DMS 273 (cell line): Measurements from ENCODE around the gene CT83.

Experiments
- DNase-seq: peaks from one replicate; lab custom pipeline; 2025; ENCODE audit not compliant: unreplicated experiment; lab: John Stamatoyannopoulos, UW

CT83 gene

GRCh38 chrX:116462822-116463221 lies at the start of gene CT83:
Gene CT83, minus strand, starts transcription at chrX:116462976. Its CDS starts 120 bp downstream, at chrX:116462856.
- DNase-seq = no peak

GRCh38 chrX:116499780-116500179 lies 37.0 kb upstream of the CT83 start:
- DNase-seq = no peak

- no peak for DNase-seq
Measured at GRCh38 chrX:116493271-116493670, 30.5 kb upstream of the CT83 start.

- DNase-seq = peak; percentile 13
Measured at GRCh38 chrX:116490104-116490503, 27.3 kb upstream of the CT83 start.

GRCh38 chrX:116480059-116480458 lies 17.3 kb upstream of the CT83 start:
- no peak for DNase-seq

- no peak for DNase-seq
Measured at GRCh38 chrX:116449156-116449555, 13.6 kb downstream of the CT83 start.

GRCh38 chrX:116436358-116436816 lies 26.4 kb downstream of the CT83 start, which contains the start of gene SLC6A14:
Gene SLC6A14, plus strand, starts transcription at chrX:116436606. Its CDS starts 104 bp downstream, at chrX:116436710.
- no peak for DNase-seq

- no peak for DNase-seq
Measured at GRCh38 chrX:116435597-116435996, 27.2 kb downstream of the CT83 start.

- no peak for DNase-seq
Measured at GRCh38 chrX:116427978-116428377, 34.8 kb downstream of the CT83 start.

- no peak for DNase-seq
Measured at GRCh38 chrX:116417968-116418367, 44.8 kb downstream of the CT83 start.

GRCh38 chrX:116417214-116417613 lies 45.6 kb downstream of the CT83 start:
- peak; percentile 3 for DNase-seq

- no peak for DNase-seq
Measured at GRCh38 chrX:116413273-116413672, 49.5 kb downstream of the CT83 start.
